Measurements from ENCODE around the gene DHRS13.

DHRS13 gene

GRCh38 chr17:28898527-28898955 lies 4.3 kb downstream of the DHRS13 start:
- no peak for DNase-seq (ENCODE audit: low read depth)
- TF ChIP-seq CTCF (IDR thresholded peaks at IDR 0.05; ENCODE audit: insufficient read depth, low read depth, low read length, missing control alignments) = no peak
- no peak overlapping the region for H3K4me3 ChIP-seq (ENCODE audit: low read depth, low read length)

- H3K4me3 ChIP-seq (ENCODE audit: low read depth, low read length) = peak overlapping the region; percentile 93
- no peak for TF ChIP-seq CTCF (IDR thresholded peaks at IDR 0.05; ENCODE audit: insufficient read depth, low read depth, low read length, missing control alignments)
- no peak for DNase-seq (ENCODE audit: low read depth)
Measured at GRCh38 chr17:28897769-28898526, 4.9 kb downstream of the DHRS13 start.

GRCh38 chr17:28896884-28897768 lies 5.8 kb downstream of the DHRS13 start, which contains the start of gene FLOT2:
TSS of gene FLOT2 (minus strand) at chr17:28897733. CDS start at chr17:28897574, 159 bp downstream.
- peak within 1 kb of the TSS; percentile 93 for H3K4me3 ChIP-seq (ENCODE audit: low read depth, low read length)
- peak; percentile 59 for DNase-seq (ENCODE audit: low read depth)
- peak; percentile 36 for TF ChIP-seq CTCF (IDR thresholded peaks at IDR 0.05; ENCODE audit: insufficient read depth, low read depth, low read length, missing control alignments)

- DNase-seq (ENCODE audit: low read depth) = no peak
- TF ChIP-seq CTCF (IDR thresholded peaks at IDR 0.05; ENCODE audit: insufficient read depth, low read depth, low read length, missing control alignments) = no peak
- peak overlapping the region; percentile 93 for H3K4me3 ChIP-seq (ENCODE audit: low read depth, low read length)
Measured at GRCh38 chr17:28896491-28896883, 6.4 kb downstream of the DHRS13 start.

GRCh38 chr17:28895794-28896447 lies 7.0 kb downstream of the DHRS13 start:
- peak overlapping the region; percentile 93 for H3K4me3 ChIP-seq (ENCODE audit: low read depth, low read length)
- no peak for DNase-seq (ENCODE audit: low read depth)
- no peak for TF ChIP-seq CTCF (IDR thresholded peaks at IDR 0.05; ENCODE audit: insufficient read depth, low read depth, low read length, missing control alignments)

GRCh38 chr17:28893248-28894183 lies 9.4 kb downstream of the DHRS13 start:
- H3K4me3 ChIP-seq (ENCODE audit: low read depth, low read length) = peak overlapping the region; percentile 3; the same call in 1 of the 2 replicates
- peak; percentile 93 for DNase-seq (ENCODE audit: low read depth)
